ENCODE results near the gene GRHL1. TPM values are rescaled to one million over a fixed set of nuclear protein-coding genes. Genes with fewer than 3 reads are reported as not detected.
A peak's percentile ranks its signal among the peaks of the same experiment; 100 is the strongest.
"Not testable (repeated sequence)": the region's sequence is repeated elsewhere in the genome, so short reads cannot be mapped to it uniquely, and the experiment has no call there.

Gene GRHL1
- polyA plus RNA-seq (2013, experiment 1 of 2; ENCODE audit: insufficient read length): 0.32 TPM
- 0.24 TPM for polyA plus RNA-seq (2013, experiment 2 of 2; ENCODE audit: insufficient read length)

GRCh38 chr2:9951522-9952285, at the start of gene GRHL1:
Gene GRHL1, plus strand, starts transcription at chr2:9951693. Its CDS starts 141 bp downstream, at chr2:9951834.
- peak; percentile 92 for DNase-seq

- DNase-seq: no peak
Observed at GRCh38 chr2:9905413-9905812, 46.1 kb upstream of the GRHL1 start.

GRCh38 chr2:9907402-9907801, 44.1 kb upstream of the GRHL1 start:
- DNase-seq: no peak

- no peak for DNase-seq
Observed at GRCh38 chr2:9908639-9909038, 42.9 kb upstream of the GRHL1 start.

- DNase-seq: peak; percentile 6
Observed at GRCh38 chr2:9909106-9909505, 42.4 kb upstream of the GRHL1 start.

DNA sequence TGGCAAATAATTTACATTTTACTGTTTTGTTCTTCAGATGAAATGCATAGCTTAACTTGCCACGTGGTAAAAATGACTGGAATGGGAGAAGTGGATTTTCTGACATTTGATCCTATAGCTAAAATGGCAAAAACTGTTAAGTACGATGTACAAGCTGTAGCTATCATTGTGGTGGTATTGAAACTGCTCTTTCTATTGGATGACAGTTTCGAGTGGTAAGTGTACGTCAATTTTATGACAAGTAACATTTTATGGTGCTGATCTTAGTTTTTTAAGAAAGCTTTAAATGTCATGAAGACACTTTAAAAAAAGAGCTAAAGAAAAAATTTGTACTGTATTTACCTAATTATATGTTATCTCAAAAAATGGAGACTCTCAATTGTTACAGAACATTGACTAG, 40.8 kb upstream of the GRHL1 start:
- DNase-seq: no peak

DNA sequence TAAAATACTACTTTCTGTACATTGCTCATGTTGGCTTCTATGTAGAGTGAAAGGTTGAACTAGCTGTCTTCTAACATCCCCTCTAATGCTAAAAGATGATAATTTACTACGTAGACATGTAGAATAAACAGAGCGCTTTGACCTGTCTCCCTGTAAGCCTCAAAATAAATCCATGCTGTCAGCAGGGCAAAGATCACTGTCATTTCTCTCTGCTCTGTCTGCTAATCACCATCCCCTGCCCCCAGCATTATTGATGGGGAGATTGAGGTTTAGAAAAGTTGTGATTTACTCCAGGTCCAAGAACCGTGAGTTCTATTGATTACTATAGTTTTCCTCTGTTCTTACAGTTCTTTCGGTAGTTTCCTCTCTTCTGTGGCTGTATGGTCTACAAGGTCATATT, 39.0 kb upstream of the GRHL1 start:
- DNase-seq: no peak

GRCh38 chr2:9914384-9915065, 37.0 kb upstream of the GRHL1 start:
- peak; percentile 78 for DNase-seq

- DNase-seq: no peak
Observed at GRCh38 chr2:9918275-9918674, 33.2 kb upstream of the GRHL1 start.

DNA sequence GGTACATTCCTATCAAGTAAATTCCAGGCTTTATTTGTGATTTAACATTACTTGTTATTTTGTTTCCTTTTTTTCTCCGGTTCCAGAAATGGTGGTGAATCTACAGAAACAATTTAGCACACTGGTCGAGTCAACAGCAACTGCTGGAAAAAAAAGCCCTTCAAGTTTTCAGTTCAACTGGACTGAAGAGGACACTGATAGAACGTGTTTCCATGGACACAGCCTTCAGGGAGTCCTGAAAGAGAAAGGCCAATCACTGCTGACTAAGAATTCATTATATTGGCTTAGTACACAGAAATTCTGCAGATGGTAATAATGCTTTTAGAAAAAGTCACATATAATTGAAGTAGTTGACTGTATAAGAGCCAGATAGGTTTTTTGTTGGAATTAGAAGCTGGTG, 32.0 kb upstream of the GRHL1 start:
- no peak for DNase-seq

- not testable (repeated sequence) for DNase-seq
Observed at GRCh38 chr2:9927020-9927419, 24.5 kb upstream of the GRHL1 start.

DNA sequence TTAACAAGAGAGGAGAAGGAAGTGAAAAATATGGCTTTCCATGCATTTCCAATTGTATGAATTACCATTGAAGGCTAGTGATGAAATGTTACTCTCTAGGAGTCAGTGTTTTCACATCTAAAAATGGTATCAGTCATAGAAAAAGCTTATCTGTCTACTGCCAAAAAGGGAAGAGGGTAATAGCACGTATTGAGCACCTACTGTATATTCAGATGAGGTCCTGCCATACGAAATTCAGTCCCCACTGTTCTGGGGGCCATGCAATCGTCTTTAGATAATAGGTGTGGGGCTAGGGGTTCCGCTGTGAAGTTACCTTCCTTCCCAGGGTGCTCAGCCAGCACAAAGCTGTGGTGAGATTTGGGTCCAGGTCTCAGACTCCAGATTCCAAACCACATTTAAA, 14.2 kb upstream of the GRHL1 start:
- no peak for DNase-seq

DNA sequence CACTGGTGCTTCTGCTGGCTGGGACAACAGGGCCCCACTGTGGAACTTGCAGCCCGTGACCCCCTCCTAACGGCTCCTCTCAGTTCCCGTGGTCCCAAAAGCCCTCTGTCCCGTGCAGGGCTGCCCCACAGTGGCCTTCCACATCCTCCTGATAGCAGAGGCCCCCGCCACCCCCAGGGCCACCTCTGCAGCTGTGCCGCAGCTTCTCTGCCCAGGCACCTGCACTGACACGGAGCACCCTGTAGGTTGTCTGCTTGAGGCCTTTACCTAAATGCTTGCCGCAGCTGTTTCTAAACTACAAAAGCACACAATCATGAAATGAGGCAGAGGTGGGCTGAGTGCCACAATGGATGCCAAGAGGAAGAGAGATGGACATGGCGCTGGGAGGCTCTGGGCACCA, 13.5 kb upstream of the GRHL1 start:
- DNase-seq: no peak

- DNase-seq: no peak
Observed at GRCh38 chr2:9939587-9940485, 11.7 kb upstream of the GRHL1 start.

DNA sequence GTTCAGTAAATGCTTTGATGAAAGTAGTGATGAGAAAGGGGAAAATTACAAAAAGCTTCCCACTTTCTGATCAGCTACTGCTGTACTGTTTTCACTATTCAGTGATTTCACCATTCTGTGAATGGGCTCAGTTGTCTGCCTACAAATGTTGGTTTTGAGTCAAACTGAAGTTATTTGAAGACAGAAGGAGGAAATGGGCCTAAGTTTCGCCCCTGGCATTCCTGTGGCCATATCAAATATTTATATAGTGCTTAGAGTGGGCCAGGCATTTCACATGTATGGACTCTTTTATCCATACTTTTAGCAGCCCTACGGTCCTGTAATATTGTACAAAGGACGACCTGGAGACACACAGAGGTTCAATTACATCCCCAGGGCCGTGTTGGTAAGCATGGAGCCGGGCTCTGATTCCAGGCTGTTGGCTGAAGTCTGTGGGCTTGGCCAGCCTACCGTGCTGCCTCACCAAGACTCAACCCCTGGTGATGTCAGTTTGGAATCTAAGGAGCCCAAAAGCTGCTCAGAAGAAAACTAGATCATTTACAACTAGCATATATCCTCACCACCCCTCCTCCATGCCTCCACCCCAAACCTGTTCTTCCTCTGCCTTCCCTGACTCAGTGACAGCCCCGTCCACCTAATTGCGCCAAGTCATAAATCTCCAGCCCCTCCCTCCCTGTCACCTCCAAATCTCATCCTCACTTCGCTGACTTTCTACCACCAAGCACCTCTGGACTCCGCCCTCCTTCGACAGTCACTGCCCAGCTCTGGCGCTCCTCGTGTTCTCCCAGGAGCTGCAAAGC, 10.1 kb upstream of the GRHL1 start:
- DNase-seq: peak; percentile 85

DNA sequence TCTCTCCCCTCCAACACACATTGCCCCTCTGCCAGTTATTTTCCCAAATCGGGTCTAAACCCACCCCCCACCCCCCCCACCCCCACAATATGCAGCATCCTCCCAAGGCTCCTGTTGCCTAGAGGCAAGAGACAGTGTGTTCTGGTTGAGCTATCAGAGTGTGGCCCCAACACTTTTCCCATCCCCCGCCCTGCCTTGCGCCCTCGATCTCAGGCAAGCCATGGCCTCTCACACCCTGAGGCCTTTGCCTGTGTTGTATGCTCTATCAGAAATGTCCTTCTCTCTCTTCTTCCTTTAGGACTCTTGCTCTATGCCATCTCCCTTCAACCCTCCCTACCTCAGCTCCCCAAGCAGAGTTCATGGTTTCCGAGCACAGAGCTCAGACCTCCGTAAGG, 9.5 kb upstream of the GRHL1 start:
- no peak for DNase-seq

DNA sequence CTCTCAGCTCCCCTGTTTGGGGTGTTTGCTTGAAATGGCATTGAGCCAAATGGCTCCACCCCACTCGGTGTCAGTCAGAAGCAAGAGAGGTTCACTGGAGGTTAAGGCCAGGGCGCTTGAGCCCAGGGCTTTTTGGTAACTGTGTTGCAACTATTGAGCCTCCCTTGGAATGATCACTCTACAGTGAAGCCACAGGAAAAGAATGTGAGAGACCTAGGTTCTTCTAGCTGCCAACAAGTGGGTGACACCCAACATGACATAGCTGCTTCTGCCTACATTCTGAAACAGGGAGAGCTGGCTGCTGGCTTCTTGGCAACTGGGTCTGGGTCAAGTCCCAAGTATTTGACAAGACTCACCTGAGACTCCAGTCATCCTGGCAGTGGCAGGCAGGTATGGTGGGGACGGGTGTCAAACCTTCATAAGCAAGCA, 7.1 kb upstream of the GRHL1 start:
- no peak for DNase-seq

GRCh38 chr2:9945596-9945995, 5.9 kb upstream of the GRHL1 start:
- DNase-seq: no peak

- DNase-seq: no peak
Observed at GRCh38 chr2:9946076-9946475, 5.4 kb upstream of the GRHL1 start.

GRCh38 chr2:9946818-9947217, 4.7 kb upstream of the GRHL1 start:
- DNase-seq: no peak

GRCh38 chr2:9948721-9949120, 2.8 kb upstream of the GRHL1 start:
- DNase-seq: no peak

Measured in fibroblast of skin of abdomen (primary cell).